H7 (cell line): Measurements from ENCODE around the gene KLHL25. TPM values are rescaled to one million over a fixed set of nuclear protein-coding genes. Genes with fewer than 3 reads are reported as not detected.

ENCODE experiments used
- DNase-seq: peaks from one replicate; pipeline ENCODE4 v3.0.0; 2012
- H3K27me3 ChIP-seq: 2 replicates; pipeline ENCODE4 v1.6.0; 2011; ENCODE audit warnings: mild to moderate bottlenecking, low read length; ENCODE audit not compliant: control insufficient read depth, insufficient read depth
- H3K36me3 ChIP-seq: replicated peaks from 2 replicates; pipeline ENCODE4 v1.5.1; 2011; ENCODE audit warnings: low read length; ENCODE audit not compliant: control insufficient read depth, insufficient read depth
- H3K4me3 ChIP-seq: 2 replicates; pipeline ENCODE4 v1.5.1; 2011; ENCODE audit warnings: low read depth, mild to moderate bottlenecking, control low read depth, low read length, moderate library complexity; ENCODE audit not compliant: insufficient read depth
- total RNA-seq: library from RNA; depleted of rRNA; stranded (reverse); fragments of >200 nt; shearing (Covaris generic); gene quantifications from 2 replicates; pipeline ENCODE4 v1.2.3, GENCODE V29; 2014

Gene KLHL25
- total RNA-seq, 1 experiment from 2014 or later, result 20.8 TPM

GRCh38 chr15:85793641-85794597 is 806 bp downstream of the KLHL25 start:
- peak; percentile 72 for DNase-seq
- H3K36me3 ChIP-seq, result no peaks in the 10 kb centered on the region

GRCh38 chr15:85792912-85793590 is 1.7 kb downstream of the KLHL25 start:
- peak; percentile 38 for DNase-seq
- Histone ChIP-seq H3K27me3 (peaks cover 4% of the 10 kb centered on the region), H3K4me3 (peak overlapping the region; percentile 79), H3K36me3 (no peaks in the 10 kb centered on the region)

More at GRCh38 chr15:85793641-85794597, 806 bp downstream of the KLHL25 start:
- peak overlapping the region; percentile 79 for H3K4me3 ChIP-seq
- peaks cover 4% of the 10 kb centered on the region for H3K27me3 ChIP-seq

- DNase-seq, result no peak
- Histone ChIP-seq H3K27me3 (peaks cover 4% of the 10 kb centered on the region), H3K36me3 (no peaks in the 10 kb centered on the region), H3K4me3 (no peak overlapping the region)
Measured at GRCh38 chr15:85792102-85792731, 2.5 kb downstream of the KLHL25 start.

GRCh38 chr15:85789496-85789875 is 5.2 kb downstream of the KLHL25 start:
- Histone ChIP-seq H3K4me3 (no peak overlapping the region), H3K27me3 (no peaks in the 10 kb centered on the region), H3K36me3 (no peaks in the 10 kb centered on the region)
- DNase-seq, result no peak

- peak; percentile 63 for DNase-seq
- Histone ChIP-seq H3K4me3 (no peak overlapping the region), H3K27me3 (no peaks in the 10 kb centered on the region), H3K36me3 (no peaks in the 10 kb centered on the region)
Measured at GRCh38 chr15:85788771-85789495, 5.8 kb downstream of the KLHL25 start.

- H3K27me3 ChIP-seq, result no peaks in the 10 kb centered on the region
- peak; percentile 47 for DNase-seq
- no peak overlapping the region for H3K4me3 ChIP-seq
- H3K36me3 ChIP-seq, result no peaks in the 10 kb centered on the region
Measured at GRCh38 chr15:85786781-85787114, 8.0 kb downstream of the KLHL25 start.

GRCh38 chr15:85785887-85786780 is 8.6 kb downstream of the KLHL25 start:
- no peaks in the 10 kb centered on the region for H3K36me3 ChIP-seq
- H3K4me3 ChIP-seq, result no peak overlapping the region
- no peaks in the 10 kb centered on the region for H3K27me3 ChIP-seq
- peak; percentile 60 for DNase-seq

- Histone ChIP-seq H3K4me3 (no peak overlapping the region), H3K36me3 (no peaks in the 10 kb centered on the region), H3K27me3 (no peaks in the 10 kb centered on the region)
- DNase-seq, result no peak
Measured at GRCh38 chr15:85782064-85782463, 12.7 kb downstream of the KLHL25 start.

GRCh38 chr15:85781099-85781498 is 13.6 kb downstream of the KLHL25 start:
- Histone ChIP-seq H3K27me3 (no peaks in the 10 kb centered on the region), H3K36me3 (no peaks in the 10 kb centered on the region), H3K4me3 (no peak overlapping the region)
- no peak for DNase-seq

GRCh38 chr15:85780225-85780985 is 14.3 kb downstream of the KLHL25 start:
- no peak for DNase-seq
- no peaks in the 10 kb centered on the region for H3K27me3 ChIP-seq
- H3K36me3 ChIP-seq, result no peaks in the 10 kb centered on the region
- H3K4me3 ChIP-seq, result no peak overlapping the region

- Histone ChIP-seq H3K27me3 (no peaks in the 10 kb centered on the region), H3K4me3 (no peak overlapping the region), H3K36me3 (no peaks in the 10 kb centered on the region)
- no peak for DNase-seq
Measured at GRCh38 chr15:85779249-85779648, 15.5 kb downstream of the KLHL25 start.

- no peaks in the 10 kb centered on the region for H3K27me3 ChIP-seq
- H3K36me3 ChIP-seq, result no peaks in the 10 kb centered on the region
- H3K4me3 ChIP-seq, result no peak overlapping the region
- DNase-seq, result no peak
Measured at GRCh38 chr15:85778107-85778776, 16.5 kb downstream of the KLHL25 start.
